GM10266 (cell line): Measurements from ENCODE around the gene ASTN2.

Experiments used
- DNase-seq: peaks from one replicate; pipeline ENCODE4 v3.0.0; 2012; ENCODE audit errors: extremely low spot score
- TF ChIP-seq, protein P1 (sequence below): IDR thresholded peaks from 2 replicates; pipeline ENCODE4 v1.5.1; 2012; ENCODE audit warnings: mild to moderate bottlenecking, low read depth; ENCODE audit not compliant: control insufficient read depth, insufficient read depth; ENCODE audit errors: missing control alignments

ASTN2 gene

DNA sequence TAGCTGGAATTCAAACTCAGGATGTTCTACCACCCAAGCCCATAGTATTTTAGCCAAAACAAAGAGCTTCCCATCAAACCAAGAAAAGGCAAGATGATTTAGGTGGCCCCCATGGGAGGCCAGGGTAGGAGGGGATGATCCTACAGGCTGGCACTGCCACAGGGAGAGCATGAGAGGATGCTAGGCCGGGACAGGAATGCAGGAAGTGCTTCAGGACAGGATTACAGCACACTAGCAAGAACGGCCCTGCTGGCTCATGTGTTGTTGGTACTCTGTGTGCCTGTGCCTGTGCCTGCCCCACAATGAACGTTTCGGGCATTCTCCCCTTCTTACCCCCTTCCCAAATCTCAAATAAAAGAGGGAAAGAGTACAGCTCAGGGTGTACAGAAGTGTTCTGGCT lies 838.5 kb downstream of the ASTN2 start:
- TF ChIP-seq, protein P1, sequence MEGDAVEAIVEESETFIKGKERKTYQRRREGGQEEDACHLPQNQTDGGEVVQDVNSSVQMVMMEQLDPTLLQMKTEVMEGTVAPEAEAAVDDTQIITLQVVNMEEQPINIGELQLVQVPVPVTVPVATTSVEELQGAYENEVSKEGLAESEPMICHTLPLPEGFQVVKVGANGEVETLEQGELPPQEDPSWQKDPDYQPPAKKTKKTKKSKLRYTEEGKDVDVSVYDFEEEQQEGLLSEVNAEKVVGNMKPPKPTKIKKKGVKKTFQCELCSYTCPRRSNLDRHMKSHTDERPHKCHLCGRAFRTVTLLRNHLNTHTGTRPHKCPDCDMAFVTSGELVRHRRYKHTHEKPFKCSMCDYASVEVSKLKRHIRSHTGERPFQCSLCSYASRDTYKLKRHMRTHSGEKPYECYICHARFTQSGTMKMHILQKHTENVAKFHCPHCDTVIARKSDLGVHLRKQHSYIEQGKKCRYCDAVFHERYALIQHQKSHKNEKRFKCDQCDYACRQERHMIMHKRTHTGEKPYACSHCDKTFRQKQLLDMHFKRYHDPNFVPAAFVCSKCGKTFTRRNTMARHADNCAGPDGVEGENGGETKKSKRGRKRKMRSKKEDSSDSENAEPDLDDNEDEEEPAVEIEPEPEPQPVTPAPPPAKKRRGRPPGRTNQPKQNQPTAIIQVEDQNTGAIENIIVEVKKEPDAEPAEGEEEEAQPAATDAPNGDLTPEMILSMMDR = no peak
- no peak for DNase-seq

DNA sequence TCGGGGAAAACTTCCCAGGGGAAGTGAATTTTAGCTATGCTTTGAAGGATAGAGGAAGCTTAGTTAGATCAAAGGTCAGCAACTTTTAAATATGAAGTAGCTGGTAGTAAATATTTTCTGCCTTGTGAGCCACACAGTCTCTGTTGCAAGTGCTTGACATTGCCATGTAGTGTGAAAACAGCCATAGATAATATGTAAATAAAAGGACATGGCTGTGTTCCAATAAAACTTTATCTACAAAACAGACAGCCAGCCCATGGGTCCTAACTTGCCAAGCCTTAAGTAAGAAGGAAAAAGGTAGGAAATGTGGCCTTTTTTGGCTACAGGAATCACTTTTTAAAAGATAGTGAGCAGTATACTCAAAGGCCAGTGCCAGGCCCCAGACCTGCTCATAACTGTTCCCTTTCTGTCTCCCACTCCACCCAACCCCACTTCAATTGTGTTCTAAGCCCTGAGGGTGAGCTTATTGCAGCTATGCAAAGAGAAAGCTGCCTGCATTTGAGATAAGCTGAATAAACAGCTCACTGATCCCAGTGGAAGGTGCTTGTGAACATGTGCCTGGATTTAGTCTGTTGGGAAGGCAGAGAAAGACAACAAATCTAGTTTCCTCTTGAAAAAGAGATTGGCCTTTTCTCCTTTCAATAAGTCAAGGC lies 840.7 kb downstream of the ASTN2 start:
- TF ChIP-seq, protein P1 = no peak
- no peak for DNase-seq

DNA sequence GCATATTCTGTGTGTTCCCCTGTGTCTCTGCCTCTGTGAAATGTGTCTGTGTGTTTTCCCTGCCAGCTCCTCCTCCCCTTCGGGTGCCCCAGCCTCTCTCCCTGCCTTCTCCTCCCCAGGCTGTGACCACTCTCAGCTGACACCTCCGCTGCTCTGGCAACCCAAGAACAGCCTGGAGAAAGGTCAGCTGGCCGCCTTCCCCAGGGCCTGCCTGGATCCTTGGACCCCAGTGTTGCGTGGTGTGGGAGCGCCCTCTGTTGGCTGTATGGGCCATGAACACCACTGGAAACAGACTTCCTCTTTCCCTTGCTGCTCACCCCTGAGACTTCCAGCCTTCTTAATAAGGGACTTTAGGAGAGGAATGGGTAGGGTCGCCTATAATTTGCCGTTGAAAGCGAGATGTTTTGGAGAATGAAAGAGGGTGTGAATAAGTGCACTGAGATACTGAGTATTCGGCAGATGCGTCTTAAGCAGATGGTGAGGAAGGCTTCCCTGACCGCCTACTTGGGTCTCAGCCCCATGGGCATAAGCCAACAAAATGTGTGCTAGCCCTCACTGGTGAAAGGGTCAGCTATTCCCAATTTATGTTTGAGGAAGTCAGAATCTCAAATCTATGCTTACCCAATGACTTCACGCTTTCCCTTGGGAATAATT lies 842.6 kb downstream of the ASTN2 start:
- DNase-seq = peak; percentile 71
- TF ChIP-seq, protein P1 = peak; percentile 85

DNA sequence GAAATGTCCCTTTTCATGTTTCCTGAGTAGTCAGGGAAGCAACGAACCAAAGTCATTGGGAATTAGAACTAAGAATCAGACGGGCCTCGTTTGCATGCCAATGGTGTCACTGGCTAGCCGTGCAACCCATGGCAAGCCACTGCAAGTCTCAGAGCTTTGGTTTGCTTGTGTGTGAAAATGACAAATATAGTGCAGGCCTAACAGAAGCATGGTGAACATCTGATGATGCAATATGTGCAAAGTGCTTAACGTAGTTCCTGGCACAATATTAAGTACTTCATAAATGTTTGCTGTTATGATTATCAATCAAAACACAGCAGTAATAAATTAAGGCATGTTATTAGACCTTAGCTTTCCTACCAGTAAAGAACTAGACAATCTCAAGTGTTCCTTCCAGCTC lies 845.7 kb downstream of the ASTN2 start:
- no peak for DNase-seq
- TF ChIP-seq, protein P1 = no peak

DNA sequence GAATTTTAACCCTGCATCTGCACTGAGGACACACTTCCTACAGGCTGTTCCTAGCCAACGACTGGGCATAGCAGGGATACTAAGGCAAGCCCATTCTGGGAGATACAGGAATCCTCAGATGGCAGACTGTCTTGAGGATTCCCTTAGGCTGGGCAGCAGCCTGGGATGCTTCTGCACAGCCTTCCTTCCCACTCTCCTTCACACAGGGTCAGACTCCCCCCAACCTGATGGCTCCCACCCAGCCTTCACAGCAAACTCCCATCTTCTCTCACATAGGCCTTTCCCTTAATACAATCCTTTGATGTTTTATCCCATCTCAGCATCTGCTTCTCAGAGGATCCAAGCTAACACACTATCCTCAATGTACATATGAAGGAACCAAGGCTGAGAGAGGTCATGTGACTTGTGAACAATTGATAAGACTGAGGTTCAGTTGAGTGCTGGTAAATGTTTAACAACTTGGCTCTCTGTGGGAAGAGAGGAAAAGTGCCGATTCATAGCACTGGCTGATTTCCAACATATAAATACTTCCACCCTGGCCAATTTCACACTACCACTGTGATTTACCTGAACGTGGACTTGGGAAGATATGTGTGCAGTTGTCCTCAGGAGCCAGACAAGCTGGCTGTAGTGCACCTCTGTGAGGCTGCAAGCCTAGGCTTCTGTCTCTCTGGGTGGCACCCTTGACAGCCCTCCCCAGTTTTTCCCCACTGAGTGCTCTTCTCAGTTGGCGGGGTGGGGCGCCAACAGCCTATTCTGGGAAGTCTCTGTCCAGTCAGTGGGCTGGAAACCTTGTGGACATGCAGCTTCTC lies 848.0 kb downstream of the ASTN2 start:
- TF ChIP-seq, protein P1 = no peak
- DNase-seq = no peak

DNA sequence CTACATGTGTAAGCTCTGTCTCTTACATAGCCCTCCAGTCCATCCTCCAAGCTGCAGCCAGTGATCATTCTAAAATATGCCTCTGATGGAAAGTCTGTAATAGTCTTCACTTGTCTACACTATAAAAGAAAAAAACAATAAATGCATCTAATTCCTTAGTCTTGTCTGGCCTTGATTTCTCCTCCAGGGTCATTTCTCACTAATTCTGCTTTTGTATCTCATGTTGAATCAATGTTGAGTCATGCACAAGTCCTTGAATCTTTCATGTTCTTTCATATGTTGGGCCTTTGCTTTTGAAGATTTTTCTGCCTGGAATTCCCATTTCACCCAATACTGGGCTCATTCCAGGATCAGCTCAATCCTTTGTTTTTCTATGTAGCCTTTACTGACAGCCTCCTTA lies 848.9 kb downstream of the ASTN2 start:
- no peak for DNase-seq
- TF ChIP-seq, protein P1 = no peak
